A549 (cell line): ENCODE results near the gene PARVB. TPM values are rescaled to one million over a fixed set of nuclear protein-coding genes. Genes with fewer than 3 reads are reported as not detected.
"Not testable (repeated sequence)": the region's sequence is repeated elsewhere in the genome, so short reads cannot be mapped to it uniquely, and the experiment has no call there.

Source experiments
- ATAC-seq, 2 experiments: fragments of 200-7000 bp in 1 of 2; fragments of >200 bp in 1 of 2; cut with Nextera tagmentation in 1 of 2; cut with Tn5 transposase in 1 of 2; 3 replicates each; pipeline versions ENCODE4 v1.8.0 to v1.9.1; 2018 to 2020; ENCODE audit warnings: mild to moderate bottlenecking in 1 of 2, moderate library complexity in 1 of 2
- CTCF ChIA-PET: fragments of 300-600 bp; sonication (Branson Sonifier 250); formaldehyde crosslinking; extraction: SDS; loops from one replicate; lab custom pipeline; 2021; ENCODE audit warnings: antibody characterized with exemption, inconsistent platforms; lab: Yijun Ruan, JAX
- POLR2A ChIA-PET: fragments of 350-600 bp; formaldehyde crosslinking; extraction: SDS; loops from one replicate; lab custom pipeline; 2021; ENCODE audit warnings: antibody characterized with exemption, inconsistent platforms; lab: Yijun Ruan, JAX
- DNase-seq, 2 experiments: peaks; one replicate each; pipeline versions ENCODE4 v3.0.0 to v3.0.0-alpha.2; 2011 to 2016; ENCODE audit warnings: low read depth in 1 of 2, low spot score in 1 of 2
- FAIRE-seq: peaks from 2 replicates; lab custom pipeline; 2011; peaks lifted over from hg19 to GRCh38; lab: Jason Lieb, UNC
- H3K27ac ChIP-seq, 2 experiments: fragments of >200 bp; sonication (Bioruptor Twin); formaldehyde crosslinking; 3 replicates each; pipeline ENCODE4 v1.5.1; 2016 to 2017
- H3K4me1 ChIP-seq: fragments of >200 bp; sonication (Bioruptor Twin); formaldehyde crosslinking; 3 replicates; pipeline ENCODE4 v1.6.1; 2016
- H3K4me2 ChIP-seq: fragments of >200 bp; sonication (Bioruptor Twin); formaldehyde crosslinking; 3 replicates; pipeline ENCODE4 v1.6.1; 2016
- H3K4me3 ChIP-seq: fragments of >200 bp; sonication (Bioruptor Twin); formaldehyde crosslinking; 3 replicates; pipeline ENCODE4 v1.5.1; 2016
- H3K9me3 ChIP-seq: fragments of >200 bp; sonication (Bioruptor Twin); formaldehyde crosslinking; 3 replicates; pipeline ENCODE4 v1.6.1; 2016
- BHLHE40 ChIP-seq: IDR thresholded peaks from 2 replicates; pipeline ENCODE4 v1.6.1; 2012; ENCODE audit warnings: low read depth, low read length, inconsistent platforms
- CBX2 ChIP-seq: fragments of 200-600 bp; sonication (generic); IDR thresholded peaks from 2 replicates; pipeline ENCODE4 v1.6.1; 2016; ENCODE audit warnings: low read depth, mild to moderate bottlenecking, borderline replicate concordance
- CEBPB ChIP-seq, 2 experiments: fragments of >200 bp in 1 of 2; sonication (Bioruptor Twin) in 1 of 2; formaldehyde crosslinking in 1 of 2; IDR thresholded peaks; 2 replicates each; pipeline ENCODE4 v1.6.1; 2012 to 2016
- CHD2 ChIP-seq: fragments of 150-350 bp; IDR thresholded peaks from 2 replicates; pipeline ENCODE4 v1.6.1; 2014; ENCODE audit warnings: low read length; ENCODE audit not compliant: partially characterized antibody
- ELK1 ChIP-seq: fragments of 150-350 bp; IDR thresholded peaks from 2 replicates; pipeline ENCODE4 v1.6.1; 2014; ENCODE audit warnings: low read depth, mild to moderate bottlenecking, low read length
- EP300 ChIP-seq, 2 experiments: fragments of >200 bp; sonication (Bioruptor Twin); formaldehyde crosslinking; IDR thresholded peaks; 2 replicates in 1 of 2; 3 replicates in 1 of 2; pipeline ENCODE4 v1.6.1; 2016 to 2017
- FOSB ChIP-seq: fragments of 250-450 bp; sonication (Bioruptor Pico); IDR thresholded peaks from 2 replicates; pipeline ENCODE4 v1.5.0; 2020; ENCODE audit warnings: mild to moderate bottlenecking, moderate library complexity
- GATA3 ChIP-seq: IDR thresholded peaks from 2 replicates; pipeline ENCODE4 v1.6.1; 2012; ENCODE audit warnings: borderline replicate concordance
- HDAC2 ChIP-seq: fragments of 200-600 bp; sonication (generic); IDR thresholded peaks from 2 replicates; pipeline ENCODE4 v1.6.1; 2016
- HEYL ChIP-seq: fragments of 250-450 bp; sonication (Bioruptor Pico); IDR thresholded peaks from 2 replicates; pipeline ENCODE4 v1.8.0; 2021; ENCODE audit warnings: mild to moderate bottlenecking, moderate library complexity
- HOXB13 ChIP-seq: fragments of 250-450 bp; sonication (Bioruptor Pico); IDR thresholded peaks from 2 replicates; pipeline ENCODE4 v1.5.0; 2020; ENCODE audit warnings: low read depth, mild to moderate bottlenecking, moderate library complexity
- HOXB5 ChIP-seq: fragments of 250-450 bp; sonication (Bioruptor Pico); IDR thresholded peaks from 2 replicates; pipeline ENCODE4 v1.5.0; 2020; ENCODE audit warnings: mild to moderate bottlenecking, moderate library complexity
- JUNB ChIP-seq: fragments of >200 bp; sonication (Bioruptor Twin); formaldehyde crosslinking; IDR thresholded peaks from 2 replicates; pipeline ENCODE4 v1.6.1; 2016
- MAFK ChIP-seq: fragments of 450-650 bp; IDR thresholded peaks from 2 replicates; pipeline ENCODE4 v1.6.1; 2014; ENCODE audit not compliant: partially characterized antibody
- NFE2L2 ChIP-seq: fragments of 150-350 bp; conservative IDR thresholded peaks from 2 replicates; pipeline ENCODE4 v1.6.1; 2014; ENCODE audit warnings: low read length
- NPAS2 ChIP-seq: fragments of 250-450 bp; sonication (Bioruptor Pico); IDR thresholded peaks from 2 replicates; pipeline ENCODE4 v1.8.0; 2022; ENCODE audit warnings: mild to moderate bottlenecking, moderate library complexity, borderline replicate concordance
- NR3C1 ChIP-seq: fragments of >200 bp; sonication (Bioruptor Twin); formaldehyde crosslinking; IDR thresholded peaks from 3 replicates; pipeline ENCODE4 v1.6.1; 2017
- POLR2AphosphoS2 ChIP-seq: conservative IDR thresholded peaks from 2 replicates; pipeline ENCODE4 v1.6.1; 2012; ENCODE audit warnings: low read length, improper control_type of control experiment, inconsistent platforms
- RARB ChIP-seq: fragments of 250-450 bp; sonication (Bioruptor Pico); IDR thresholded peaks from 2 replicates; pipeline ENCODE4 v1.8.0; 2021; ENCODE audit warnings: mild to moderate bottlenecking, moderate library complexity
- RFX5 ChIP-seq: fragments of 450-650 bp; IDR thresholded peaks from 2 replicates; pipeline ENCODE4 v1.7.1; 2014; ENCODE audit warnings: antibody characterized with exemption, mild to moderate bottlenecking, moderate library complexity
- RNF2 ChIP-seq: fragments of 200-600 bp; sonication (generic); IDR thresholded peaks from 2 replicates; pipeline ENCODE4 v1.6.1; 2016; ENCODE audit warnings: low read depth, mild to moderate bottlenecking, antibody characterized with exemption, moderate library complexity, borderline replicate concordance
- ZC3H11A ChIP-seq: fragments of 450-650 bp; IDR thresholded peaks from 2 replicates; pipeline ENCODE4 v1.6.1; 2014; ENCODE audit warnings: antibody characterized with exemption, mild to moderate bottlenecking
- WGBS: methylation state at CpG from one replicate; pipeline ENCODE4 v1.1.6; 2017; ENCODE audit errors: missing lambda C conversion rate; 5-methylcytosine and 5-hydroxymethylcytosine counted together
- polyA plus RNA-seq, 4 experiments: library from polyadenylated mRNA; depleted of rRNA in 3 of 4; stranded (reverse); fragments of >200 nt; fragmentation: RNase III in 1 of 4; extraction: RNeasy Plus Mini Kit Qiagen cat#74134 plus additional on column Dnase treatment in 1 of 4; gene quantifications; 2 replicates in 3 of 4; 3 replicates in 1 of 4; pipeline ENCODE4 v1.2.3, GENCODE V29; 2011 to 2017
- TF ChIP-seq, protein P1 (sequence below): fragments of 450-650 bp; IDR thresholded peaks from 2 replicates; pipeline ENCODE4 v1.6.1; 2014; ENCODE audit warnings: antibody characterized with exemption
- TF ChIP-seq, protein P2 (sequence below): fragments of >200 bp; sonication (Bioruptor Twin); formaldehyde crosslinking; IDR thresholded peaks from 3 replicates; pipeline ENCODE4 v1.5.1; 2016

Gene PARVB
- polyA plus RNA-seq, 2 of the 4 experiments (the other 2 are of a cell fraction): 28.3 to 33.5 TPM

GRCh38 chr22:44014241-44014640 lies 9.9 kb upstream of the PARVB start:
- H3K9me3 ChIP-seq: no peaks in the 10 kb centered on the region
- no peak overlapping the region for H3K4me2 ChIP-seq
- DNase-seq: no peak
- no peak overlapping the region for H3K27ac ChIP-seq
- ATAC-seq: no peak
- no peak for FAIRE-seq
- WGBS: 90% methylated on average over 2 of the region's 2 CpGs
- H3K4me3 ChIP-seq: no peak overlapping the region
- ChIA-PET CTCF (interaction anchor here (0.6 to 2.9 kb wide), 3 partner anchors 21 to 552 kb away, joined by 3 to 12 read pairs (median 4); no protein-coding TSS in a partner anchor), POLR2A (no interaction called here)
- TF ChIP-seq HEYL (no peak), HOXB13 (CRISPR knock-in tag) (no peak), MAFK (no peak), NFE2L2 (no peak), JUNB (no peak), NR3C1 (no peak), CBX2 (no peak), BHLHE40 (no peak), FOSB (CRISPR knock-in tag) (no peak), POLR2AphosphoS2 (no peak)
- TF ChIP-seq, protein P1, sequence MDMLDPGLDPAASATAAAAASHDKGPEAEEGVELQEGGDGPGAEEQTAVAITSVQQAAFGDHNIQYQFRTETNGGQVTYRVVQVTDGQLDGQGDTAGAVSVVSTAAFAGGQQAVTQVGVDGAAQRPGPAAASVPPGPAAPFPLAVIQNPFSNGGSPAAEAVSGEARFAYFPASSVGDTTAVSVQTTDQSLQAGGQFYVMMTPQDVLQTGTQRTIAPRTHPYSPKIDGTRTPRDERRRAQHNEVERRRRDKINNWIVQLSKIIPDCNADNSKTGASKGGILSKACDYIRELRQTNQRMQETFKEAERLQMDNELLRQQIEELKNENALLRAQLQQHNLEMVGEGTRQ: no peak
- no peaks in the 10 kb centered on the region for H3K4me1 ChIP-seq

- POLR2A ChIA-PET, H3K4me3 ChIP-seq, H3K9me3 ChIP-seq, FAIRE-seq, H3K4me2 ChIP-seq, ATAC-seq, DNase-seq, H3K27ac ChIP-seq, H3K4me1 ChIP-seq: not testable (repeated sequence)
- 86% methylated on average over 3 of the region's 3 CpGs for WGBS
- CTCF ChIA-PET: interaction anchor here (1.8 to 5.2 kb wide), 2 partner anchors 23 to 69 kb away, joined by 6 to 24 read pairs; no protein-coding TSS in a partner anchor
Measured at GRCh38 chr22:44016586-44016985, 7.5 kb upstream of the PARVB start.

GRCh38 chr22:44018594-44018993 lies 5.5 kb upstream of the PARVB start:
- CTCF ChIA-PET: interaction anchor here (5.2 kb wide), 1 partner anchor 25 kb away, joined by 24 read pairs; no protein-coding TSS in a partner anchor
- Histone ChIP-seq H3K4me1 (peaks cover 26% of the 10 kb centered on the region), H3K27ac (no peak overlapping the region), H3K4me2 (no peak overlapping the region), H3K4me3 (no peak overlapping the region), H3K9me3 (no peaks in the 10 kb centered on the region)
- DNase-seq: no peak
- WGBS: 95% methylated on average over 9 of the region's 9 CpGs
- no peak for ATAC-seq
- POLR2A ChIA-PET: no interaction called here
- FAIRE-seq: no peak
- TF ChIP-seq RNF2: no peak
- TF ChIP-seq, protein P1: no peak
- TF ChIP-seq NPAS2: no peak
- no peak for TF ChIP-seq EP300 (IDR thresholded peaks at IDR 0.05)
- TF ChIP-seq NR3C1: no peak
- no peak for TF ChIP-seq CBX2
- no peak for TF ChIP-seq HOXB5 (CRISPR knock-in tag)
- TF ChIP-seq ELK1: no peak
- TF ChIP-seq CEBPB (IDR thresholded peaks at IDR 0.05): no peak
- TF ChIP-seq CHD2: no peak
- TF ChIP-seq, protein P2, sequence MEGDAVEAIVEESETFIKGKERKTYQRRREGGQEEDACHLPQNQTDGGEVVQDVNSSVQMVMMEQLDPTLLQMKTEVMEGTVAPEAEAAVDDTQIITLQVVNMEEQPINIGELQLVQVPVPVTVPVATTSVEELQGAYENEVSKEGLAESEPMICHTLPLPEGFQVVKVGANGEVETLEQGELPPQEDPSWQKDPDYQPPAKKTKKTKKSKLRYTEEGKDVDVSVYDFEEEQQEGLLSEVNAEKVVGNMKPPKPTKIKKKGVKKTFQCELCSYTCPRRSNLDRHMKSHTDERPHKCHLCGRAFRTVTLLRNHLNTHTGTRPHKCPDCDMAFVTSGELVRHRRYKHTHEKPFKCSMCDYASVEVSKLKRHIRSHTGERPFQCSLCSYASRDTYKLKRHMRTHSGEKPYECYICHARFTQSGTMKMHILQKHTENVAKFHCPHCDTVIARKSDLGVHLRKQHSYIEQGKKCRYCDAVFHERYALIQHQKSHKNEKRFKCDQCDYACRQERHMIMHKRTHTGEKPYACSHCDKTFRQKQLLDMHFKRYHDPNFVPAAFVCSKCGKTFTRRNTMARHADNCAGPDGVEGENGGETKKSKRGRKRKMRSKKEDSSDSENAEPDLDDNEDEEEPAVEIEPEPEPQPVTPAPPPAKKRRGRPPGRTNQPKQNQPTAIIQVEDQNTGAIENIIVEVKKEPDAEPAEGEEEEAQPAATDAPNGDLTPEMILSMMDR: no peak
- no peak for TF ChIP-seq HDAC2
- TF ChIP-seq RARB (CRISPR knock-in tag): no peak
- TF ChIP-seq ZC3H11A: no peak
- no peak for TF ChIP-seq GATA3
- TF ChIP-seq RFX5: no peak
